Measurements from ENCODE around the gene TPSG1.

DNA sequence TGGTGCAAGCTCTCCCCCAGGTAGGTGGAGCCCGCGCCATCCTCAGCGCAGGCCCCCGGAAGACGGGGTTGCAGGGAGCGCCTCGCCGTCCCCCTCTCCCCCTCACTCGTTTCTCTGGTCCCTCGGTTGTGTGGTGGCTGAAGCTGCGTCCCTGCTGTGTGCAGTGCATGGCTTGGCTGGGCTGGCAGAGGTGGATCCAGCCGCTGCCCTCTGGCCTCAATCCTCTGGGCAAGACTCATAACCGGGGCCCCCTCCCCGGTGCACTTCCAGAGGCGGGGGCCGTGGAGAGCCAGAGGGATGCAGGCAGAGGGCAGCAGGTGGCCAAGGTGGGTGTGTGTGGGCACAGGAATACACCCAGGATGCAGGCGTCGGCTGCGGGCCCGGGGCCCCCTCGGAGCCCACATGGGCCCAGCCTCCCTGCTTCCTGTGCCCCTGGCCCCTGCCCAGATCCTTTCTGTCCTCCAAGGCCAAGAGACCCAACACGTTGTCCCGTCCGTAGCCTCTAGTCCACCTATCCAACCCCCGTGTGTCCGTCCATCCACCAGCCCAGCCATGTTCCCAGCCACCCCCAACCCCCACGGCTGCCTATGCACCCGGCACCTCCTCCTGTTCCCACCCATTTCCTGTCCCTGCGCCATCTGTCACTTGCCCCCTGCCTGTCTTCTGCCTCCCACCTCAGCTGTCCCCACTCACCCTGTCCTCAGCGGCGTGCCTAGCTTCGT, 9.3 kb downstream of the TPSG1 start:
- TF ChIP-seq ESRRA (CRISPR knock-in tag; IDR thresholded peaks at IDR 0.05; ENCODE audit: borderline replicate concordance) (no peak), JUN (CRISPR knock-in tag; IDR thresholded peaks at IDR 0.05) (no peak), NR2C2 (CRISPR knock-in tag; IDR thresholded peaks at IDR 0.05) (no peak)
- TF ChIP-seq, protein P1, sequence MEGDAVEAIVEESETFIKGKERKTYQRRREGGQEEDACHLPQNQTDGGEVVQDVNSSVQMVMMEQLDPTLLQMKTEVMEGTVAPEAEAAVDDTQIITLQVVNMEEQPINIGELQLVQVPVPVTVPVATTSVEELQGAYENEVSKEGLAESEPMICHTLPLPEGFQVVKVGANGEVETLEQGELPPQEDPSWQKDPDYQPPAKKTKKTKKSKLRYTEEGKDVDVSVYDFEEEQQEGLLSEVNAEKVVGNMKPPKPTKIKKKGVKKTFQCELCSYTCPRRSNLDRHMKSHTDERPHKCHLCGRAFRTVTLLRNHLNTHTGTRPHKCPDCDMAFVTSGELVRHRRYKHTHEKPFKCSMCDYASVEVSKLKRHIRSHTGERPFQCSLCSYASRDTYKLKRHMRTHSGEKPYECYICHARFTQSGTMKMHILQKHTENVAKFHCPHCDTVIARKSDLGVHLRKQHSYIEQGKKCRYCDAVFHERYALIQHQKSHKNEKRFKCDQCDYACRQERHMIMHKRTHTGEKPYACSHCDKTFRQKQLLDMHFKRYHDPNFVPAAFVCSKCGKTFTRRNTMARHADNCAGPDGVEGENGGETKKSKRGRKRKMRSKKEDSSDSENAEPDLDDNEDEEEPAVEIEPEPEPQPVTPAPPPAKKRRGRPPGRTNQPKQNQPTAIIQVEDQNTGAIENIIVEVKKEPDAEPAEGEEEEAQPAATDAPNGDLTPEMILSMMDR (IDR thresholded peaks at IDR 0.05), result no peak
- TF ChIP-seq, protein P2, sequence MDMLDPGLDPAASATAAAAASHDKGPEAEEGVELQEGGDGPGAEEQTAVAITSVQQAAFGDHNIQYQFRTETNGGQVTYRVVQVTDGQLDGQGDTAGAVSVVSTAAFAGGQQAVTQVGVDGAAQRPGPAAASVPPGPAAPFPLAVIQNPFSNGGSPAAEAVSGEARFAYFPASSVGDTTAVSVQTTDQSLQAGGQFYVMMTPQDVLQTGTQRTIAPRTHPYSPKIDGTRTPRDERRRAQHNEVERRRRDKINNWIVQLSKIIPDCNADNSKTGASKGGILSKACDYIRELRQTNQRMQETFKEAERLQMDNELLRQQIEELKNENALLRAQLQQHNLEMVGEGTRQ (CRISPR knock-in tag; IDR thresholded peaks at IDR 0.05), result no peak
